Measurements from ENCODE around the gene ZSWIM9.
A peak's percentile ranks its signal among the peaks of the same experiment; 100 is the strongest.

ZSWIM9 gene

GRCh38 chr19:48174445-48175030 is 4.1 kb downstream of the ZSWIM9 start:
- no peak for DNase-seq (ENCODE audit: low read depth, low spot score)

- DNase-seq (ENCODE audit: low read depth, low spot score), result no peak
Observed at GRCh38 chr19:48175578-48175977, 5.1 kb downstream of the ZSWIM9 start.

GRCh38 chr19:48176226-48176625 is 5.7 kb downstream of the ZSWIM9 start:
- no peak for DNase-seq (ENCODE audit: low read depth, low spot score)

GRCh38 chr19:48181505-48181904 is 11.0 kb downstream of the ZSWIM9 start:
- no peak for DNase-seq (ENCODE audit: low read depth, low spot score)

GRCh38 chr19:48182434-48182833 is 12.0 kb downstream of the ZSWIM9 start:
- no peak for DNase-seq (ENCODE audit: low read depth, low spot score)

GRCh38 chr19:48183356-48183755 is 12.9 kb downstream of the ZSWIM9 start:
- DNase-seq (ENCODE audit: low read depth, low spot score), result no peak

- DNase-seq (ENCODE audit: low read depth, low spot score), result no peak
Observed at GRCh38 chr19:48186015-48186414, 15.5 kb downstream of the ZSWIM9 start.

GRCh38 chr19:48186541-48186991 is 16.1 kb downstream of the ZSWIM9 start:
- DNase-seq (ENCODE audit: low read depth, low spot score), result no peak

- DNase-seq (ENCODE audit: low read depth, low spot score), result peak; percentile 56
Observed at GRCh38 chr19:48190288-48190884, 19.9 kb downstream of the ZSWIM9 start.

GRCh38 chr19:48190885-48191284 is 20.4 kb downstream of the ZSWIM9 start:
- no peak for DNase-seq (ENCODE audit: low read depth, low spot score)

- no peak for DNase-seq (ENCODE audit: low read depth, low spot score)
Observed at GRCh38 chr19:48192750-48193149, 22.3 kb downstream of the ZSWIM9 start.

GRCh38 chr19:48194041-48194843 is 23.8 kb downstream of the ZSWIM9 start:
- no peak for DNase-seq (ENCODE audit: low read depth, low spot score)

GRCh38 chr19:48194844-48195830 is 24.7 kb downstream of the ZSWIM9 start:
- DNase-seq (ENCODE audit: low read depth, low spot score), result no peak

GRCh38 chr19:48196321-48196763 is 25.9 kb downstream of the ZSWIM9 start:
- no peak for DNase-seq (ENCODE audit: low read depth, low spot score)

- no peak for DNase-seq (ENCODE audit: low read depth, low spot score)
Observed at GRCh38 chr19:48196933-48197665, 26.6 kb downstream of the ZSWIM9 start.

- DNase-seq (ENCODE audit: low read depth, low spot score), result no peak
Observed at GRCh38 chr19:48203222-48203793, 32.8 kb downstream of the ZSWIM9 start.

- DNase-seq (ENCODE audit: low read depth, low spot score), result peak; percentile 83
Observed at GRCh38 chr19:48203794-48204628, 33.5 kb downstream of the ZSWIM9 start.

GRCh38 chr19:48206397-48207093 is 36.1 kb downstream of the ZSWIM9 start:
- DNase-seq (ENCODE audit: low read depth, low spot score), result no peak

- no peak for DNase-seq (ENCODE audit: low read depth, low spot score)
Observed at GRCh38 chr19:48210005-48210404, 39.5 kb downstream of the ZSWIM9 start.

Data from brain pericyte (primary cell).